ENCODE data around the gene ARHGEF4.
"Not testable (repeated sequence)": the region's sequence is repeated elsewhere in the genome, so short reads cannot be mapped to it uniquely, and the experiment has no call there.

Gene ARHGEF4

GRCh38 chr2:130883496-130883895 is 46.8 kb downstream of the ARHGEF4 start:
- DNase-seq (ENCODE audit: low read depth): no peak

DNA sequence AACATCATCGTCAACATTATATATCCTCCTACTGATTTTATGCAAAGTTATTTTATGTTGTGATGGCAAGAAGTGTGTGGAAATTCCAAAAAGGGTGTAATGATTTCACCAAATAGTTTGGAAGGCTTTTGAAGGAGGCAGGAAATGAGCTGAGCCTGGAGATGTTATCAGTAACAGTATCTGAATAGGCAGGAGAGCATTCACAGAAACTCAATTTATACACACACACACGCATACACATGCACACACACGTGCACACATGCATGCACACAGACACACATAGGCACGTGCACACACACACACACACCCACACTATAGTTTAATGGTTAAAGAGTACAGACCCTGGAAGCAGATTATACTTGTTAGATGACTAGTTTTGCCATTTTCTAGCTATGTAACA is 47.3 kb downstream of the ARHGEF4 start:
- no peak for DNase-seq (ENCODE audit: low read depth)

DNA sequence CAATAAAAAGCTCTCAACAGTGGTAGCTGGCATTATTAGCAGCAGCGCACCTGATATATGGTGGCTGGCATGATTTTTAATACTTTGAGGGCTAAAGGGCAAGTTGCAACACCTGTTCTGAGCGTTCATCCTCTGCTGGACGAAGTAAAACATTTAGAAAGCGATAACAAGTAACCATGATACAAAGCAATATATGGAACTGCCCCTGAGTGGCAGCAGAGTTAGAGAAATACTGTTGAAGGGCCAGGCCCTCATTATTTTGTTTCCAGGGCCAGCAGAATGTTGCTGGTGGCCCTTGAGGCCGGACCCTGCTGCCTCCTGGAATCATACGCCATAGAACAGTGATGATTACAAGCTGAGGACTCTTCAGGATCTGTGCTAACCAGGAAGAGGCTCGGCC is 47.8 kb downstream of the ARHGEF4 start:
- DNase-seq (ENCODE audit: low read depth): no peak

DNA sequence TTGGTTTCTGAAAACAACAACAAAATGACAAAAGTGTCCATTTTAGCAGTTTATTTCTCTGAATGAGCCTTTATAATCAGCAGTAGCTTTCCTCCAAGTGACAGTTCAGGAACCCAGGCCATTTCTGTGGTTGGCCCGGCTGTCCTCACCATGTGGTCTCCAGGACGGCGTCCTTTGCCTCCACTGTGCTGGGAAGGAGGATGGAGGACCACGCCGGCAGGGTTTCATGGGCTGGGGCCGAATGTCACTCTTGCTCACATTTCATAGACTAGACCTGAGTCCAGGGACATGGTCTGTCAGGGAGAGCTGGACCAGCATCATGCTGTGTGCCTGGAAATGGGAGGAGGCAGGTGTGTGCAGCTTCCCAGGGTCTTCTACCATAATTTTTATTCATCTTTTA is 50.9 kb downstream of the ARHGEF4 start:
- no peak for DNase-seq (ENCODE audit: low read depth)

DNA sequence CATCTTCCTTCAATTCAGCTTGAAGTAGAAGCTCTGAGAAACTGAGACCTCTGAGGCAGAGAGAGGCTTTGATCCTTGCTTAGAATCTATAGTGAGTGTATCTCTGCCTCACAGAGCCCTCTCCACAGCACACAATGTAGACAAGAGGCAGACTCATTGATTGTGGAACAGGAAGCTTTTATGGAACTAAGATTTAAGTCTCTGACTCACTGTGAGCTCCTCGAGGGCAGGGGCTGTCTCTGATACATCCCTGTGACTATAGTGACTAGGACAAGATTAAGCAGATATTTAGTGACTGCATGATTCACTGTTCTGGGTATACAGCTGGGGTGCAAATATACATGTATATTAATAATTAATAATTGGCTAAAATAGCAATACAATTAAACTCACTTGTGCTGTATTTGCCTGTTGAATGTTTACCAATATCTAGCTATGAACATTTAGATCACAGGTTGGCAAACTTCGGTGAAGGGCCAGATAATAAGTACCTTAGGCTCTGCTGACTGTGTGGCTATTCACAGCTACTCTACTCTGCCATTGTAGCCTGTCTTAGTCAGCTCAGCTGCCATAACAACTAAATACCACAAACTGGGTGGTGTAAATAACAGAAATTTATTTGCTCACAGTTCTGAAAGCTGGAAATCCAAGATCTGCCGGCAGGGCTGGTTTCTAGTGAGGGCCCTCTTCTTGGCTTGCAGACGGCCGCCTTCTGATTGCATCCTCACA is 54.4 kb downstream of the ARHGEF4 start:
- no peak for DNase-seq (ENCODE audit: low read depth)

DNA sequence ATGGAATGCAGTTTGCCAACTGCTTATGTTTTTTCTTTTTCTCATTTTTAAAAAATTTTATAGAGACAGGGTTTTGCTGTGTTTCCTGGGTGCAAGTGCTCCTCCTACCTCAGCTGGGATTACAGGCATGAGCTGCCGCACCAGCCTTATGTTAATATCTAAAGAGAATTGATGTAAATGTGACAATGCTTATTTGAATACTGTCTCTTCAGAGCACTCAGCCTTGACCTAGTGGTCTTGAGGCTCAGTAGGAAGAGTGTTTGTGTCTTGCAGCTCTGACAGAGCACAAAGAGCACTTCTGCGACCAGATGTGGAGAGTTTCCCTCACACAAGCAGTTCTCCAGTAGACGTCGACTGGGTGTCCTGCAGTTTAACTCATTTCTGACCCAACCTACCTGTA is 55.3 kb downstream of the ARHGEF4 start:
- no peak for DNase-seq (ENCODE audit: low read depth)

DNA sequence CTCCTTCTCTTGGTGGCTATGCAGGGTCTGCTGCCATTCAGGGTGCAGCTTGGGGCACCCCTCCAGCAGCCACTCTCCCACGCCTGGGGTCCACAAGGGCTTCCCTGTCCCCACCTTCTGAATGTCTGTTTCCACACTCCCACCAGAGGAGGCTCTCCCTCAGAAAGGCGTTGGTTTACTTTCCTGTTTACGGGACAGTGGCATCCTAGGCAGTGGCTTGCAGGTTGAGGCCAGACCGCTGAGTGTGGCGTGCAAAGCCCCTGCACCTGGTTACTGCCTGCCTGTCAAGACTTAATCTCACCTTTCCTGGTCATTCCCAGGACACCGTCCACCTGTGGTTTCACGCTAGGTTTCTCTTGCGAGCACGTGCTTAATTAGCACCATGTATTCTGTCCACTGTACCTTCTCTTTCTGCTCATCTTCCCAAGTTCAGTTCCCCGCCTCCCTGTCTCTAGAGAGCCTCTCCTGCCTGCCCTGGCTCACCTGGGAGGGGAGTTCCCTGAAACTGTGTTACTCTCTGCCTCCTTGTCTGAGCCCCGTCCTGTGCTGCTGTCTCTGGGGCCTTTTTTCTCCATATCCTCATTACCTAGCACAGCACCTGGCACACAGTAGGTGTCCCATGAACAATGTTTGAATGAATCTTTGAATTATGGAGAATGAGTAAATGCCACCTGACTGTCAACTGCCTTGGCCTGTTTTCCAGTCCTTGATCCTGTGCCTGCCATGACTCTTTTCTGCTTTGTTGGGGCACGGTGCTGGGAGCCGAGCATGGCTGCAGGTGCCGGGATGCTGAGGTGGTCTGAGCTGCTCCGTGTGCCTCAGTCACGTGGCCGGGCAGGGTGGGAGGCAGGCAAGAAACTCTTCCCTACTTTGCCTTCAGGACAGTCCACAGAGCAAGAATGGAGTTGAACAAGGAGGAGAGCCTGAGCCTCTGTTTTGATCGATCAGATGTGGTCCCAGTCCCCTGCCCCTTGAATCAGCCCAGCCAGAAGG is 56.4 kb downstream of the ARHGEF4 start:
- DNase-seq (ENCODE audit: low read depth): no peak

DNA sequence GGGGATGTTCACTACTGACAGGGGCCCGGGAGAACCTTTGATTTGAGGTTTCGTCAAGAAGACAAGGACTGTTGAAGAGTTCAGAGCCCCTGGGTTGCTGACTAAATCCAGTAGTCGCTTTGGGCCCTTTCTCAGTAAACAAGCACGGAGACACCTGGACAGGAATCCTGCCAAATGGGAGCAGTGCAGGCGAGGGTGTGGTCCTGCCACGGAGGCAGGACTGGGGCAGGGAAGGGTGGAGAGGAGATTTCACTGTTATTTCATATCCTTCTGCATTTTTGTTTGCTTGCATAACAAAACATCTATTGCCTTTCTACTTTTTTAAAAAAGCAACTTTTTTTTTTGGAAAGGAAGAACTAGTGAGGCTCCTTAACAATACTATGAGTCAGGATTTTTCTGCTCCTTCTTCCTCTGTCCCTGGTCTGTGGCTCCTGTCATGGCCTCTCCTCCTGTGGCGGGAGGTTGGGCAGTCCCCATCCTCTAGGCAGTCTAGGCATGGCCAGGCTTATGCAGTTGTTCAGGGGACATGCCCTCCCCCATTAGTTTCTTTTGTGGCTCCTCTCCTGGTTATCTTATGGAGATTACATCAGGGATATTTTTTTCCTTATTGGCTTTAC is 57.7 kb downstream of the ARHGEF4 start:
- DNase-seq (ENCODE audit: low read depth): no peak

- DNase-seq (ENCODE audit: low read depth): no peak
Measured at GRCh38 chr2:130896813-130897212, 60.1 kb downstream of the ARHGEF4 start.

DNA sequence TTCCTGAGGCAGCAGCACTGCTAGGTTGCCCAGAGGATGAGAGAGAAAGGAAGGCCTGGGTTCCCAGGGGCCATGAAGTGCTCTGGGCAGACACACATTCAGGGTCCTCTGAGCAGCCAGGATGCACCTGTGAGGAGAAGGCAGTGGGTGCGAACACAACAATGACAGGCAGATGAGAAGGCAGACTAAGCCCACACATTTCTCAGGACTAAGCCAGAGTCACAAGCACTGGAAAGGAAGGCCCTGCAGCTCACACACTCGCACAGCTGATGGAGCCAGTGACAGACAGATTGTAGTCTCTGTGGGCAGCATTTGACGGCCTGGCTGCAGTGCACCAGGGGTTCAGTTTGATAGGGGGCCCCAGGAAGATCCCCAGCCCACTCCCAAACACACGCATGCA is 61.8 kb downstream of the ARHGEF4 start:
- no peak for DNase-seq (ENCODE audit: low read depth)

DNA sequence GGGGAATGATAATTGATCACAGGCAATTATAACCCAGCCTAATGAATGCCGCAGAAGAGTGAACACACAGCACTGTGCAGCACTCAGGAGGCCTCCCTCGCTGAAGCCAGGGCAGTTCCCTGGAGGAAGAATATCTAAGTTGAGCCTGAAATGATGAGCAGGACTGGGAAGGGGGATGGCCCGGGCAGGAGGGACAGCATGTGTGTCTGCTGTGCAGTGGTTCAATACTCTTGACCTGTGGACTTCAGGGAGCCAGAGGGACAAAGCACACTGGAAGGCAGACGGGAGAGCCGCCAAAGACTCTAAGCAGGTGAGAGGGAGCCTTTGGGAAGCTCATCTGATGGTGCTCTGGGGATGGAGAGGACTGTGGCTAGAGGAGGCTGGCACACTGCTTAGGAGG is 62.6 kb downstream of the ARHGEF4 start:
- no peak for DNase-seq (ENCODE audit: low read depth)

- no peak for DNase-seq (ENCODE audit: low read depth)
Measured at GRCh38 chr2:130901061-130901460, 64.3 kb downstream of the ARHGEF4 start.

DNA sequence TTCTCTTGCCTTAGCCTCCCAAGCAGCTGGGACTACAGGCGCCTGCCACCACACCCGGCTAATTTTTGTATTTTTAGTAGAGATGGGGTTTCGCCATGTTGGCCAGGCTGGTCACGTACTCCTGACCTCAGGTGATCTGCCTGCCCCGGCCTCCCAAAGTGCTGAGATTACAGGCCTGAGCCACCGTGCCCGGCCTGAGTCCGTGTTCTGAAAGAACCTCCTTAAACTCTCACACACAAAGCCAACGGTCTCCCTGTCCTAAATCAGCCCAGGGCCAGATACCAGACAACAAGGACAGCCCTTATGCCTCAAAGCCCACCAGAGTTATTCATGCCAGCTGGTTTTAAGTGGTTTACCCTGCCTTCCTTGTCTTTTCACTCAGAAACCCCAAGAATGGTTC is 64.9 kb downstream of the ARHGEF4 start:
- DNase-seq (ENCODE audit: low read depth): not testable (repeated sequence)

GRCh38 chr2:130908832-130909231 is 72.1 kb downstream of the ARHGEF4 start:
- DNase-seq (ENCODE audit: low read depth): no peak

DNA sequence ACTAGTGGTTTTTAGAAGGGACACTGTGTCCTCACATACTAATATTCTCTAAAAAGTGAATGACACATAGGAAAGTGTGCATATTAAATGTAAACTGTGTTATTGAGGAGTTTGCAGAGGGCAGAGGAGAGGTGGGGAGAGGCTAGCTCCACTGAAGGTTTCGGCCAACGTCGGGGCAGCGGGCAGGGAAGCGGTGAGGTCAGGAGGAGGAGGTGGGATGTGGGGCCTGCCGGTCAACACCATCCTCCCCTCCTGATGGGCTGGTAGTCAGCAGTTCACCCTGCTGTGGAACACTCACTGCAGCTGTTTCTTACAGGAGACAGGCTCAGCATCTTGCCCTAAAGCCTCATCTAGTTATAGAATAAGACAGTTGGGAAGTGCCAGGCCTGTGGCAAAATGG is 74.2 kb downstream of the ARHGEF4 start:
- no peak for DNase-seq (ENCODE audit: low read depth)

DNA sequence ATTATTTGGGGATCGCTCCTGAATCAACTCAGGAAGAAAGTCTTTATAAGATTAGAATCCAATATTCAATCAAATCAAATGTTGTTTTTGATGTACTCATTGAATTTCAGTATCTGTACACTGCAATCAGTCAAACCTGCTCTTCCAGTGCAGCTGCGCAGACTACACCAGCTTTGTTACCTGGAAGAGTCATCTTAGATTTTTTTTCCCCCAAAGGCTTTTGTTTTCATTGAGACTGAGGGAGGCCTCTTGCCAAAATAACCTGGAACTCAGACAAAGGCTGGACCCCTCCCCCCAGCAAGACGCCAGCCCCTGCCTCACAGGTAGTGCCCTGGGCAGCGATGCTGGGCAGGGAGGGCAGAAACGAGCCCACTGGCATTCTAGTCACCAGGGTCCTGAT is 74.8 kb downstream of the ARHGEF4 start:
- no peak for DNase-seq (ENCODE audit: low read depth)

DNA sequence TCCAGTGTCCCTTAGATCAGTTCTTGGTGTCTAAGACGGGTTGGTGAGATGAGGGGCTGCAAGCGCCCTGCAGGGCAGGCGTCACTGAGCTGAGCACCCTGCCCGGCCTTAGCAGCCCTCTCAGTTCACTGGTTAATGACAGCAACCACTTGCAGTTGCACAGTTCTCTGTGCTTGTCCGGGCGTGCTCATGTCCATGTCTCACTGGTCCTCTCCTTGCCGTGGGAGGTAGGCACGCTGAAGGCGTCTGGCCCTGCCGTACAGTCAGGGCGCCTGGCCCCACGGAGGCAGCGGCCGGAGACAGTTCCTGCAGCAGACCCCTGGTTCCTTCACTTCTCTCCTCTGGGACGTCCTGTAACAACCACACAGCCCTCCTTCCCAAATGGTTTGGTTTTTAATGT is 75.3 kb downstream of the ARHGEF4 start:
- DNase-seq (ENCODE audit: low read depth): no peak

DNA sequence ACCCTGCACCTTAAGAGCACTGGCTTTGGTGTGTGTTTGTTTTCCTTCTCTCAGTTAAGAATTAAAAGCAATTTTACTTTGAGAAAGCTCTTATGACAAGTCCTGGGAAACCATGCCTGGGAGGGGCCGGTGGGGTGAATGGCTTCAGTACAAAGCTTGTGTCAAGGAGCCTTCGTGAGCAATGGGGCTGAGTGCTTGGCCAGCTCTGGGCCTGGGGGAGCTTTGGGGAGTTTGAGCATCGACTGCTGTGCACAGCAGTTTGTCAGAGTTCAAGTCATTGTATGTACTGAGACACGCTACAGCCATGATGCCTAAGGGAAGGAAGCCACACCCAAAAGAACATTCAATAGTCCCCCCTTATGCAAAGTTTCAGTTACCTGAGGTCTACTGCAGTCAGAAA is 75.8 kb downstream of the ARHGEF4 start:
- no peak for DNase-seq (ENCODE audit: low read depth)

- no peak for DNase-seq (ENCODE audit: low read depth)
Measured at GRCh38 chr2:130913891-130914290, 77.2 kb downstream of the ARHGEF4 start.

DNA sequence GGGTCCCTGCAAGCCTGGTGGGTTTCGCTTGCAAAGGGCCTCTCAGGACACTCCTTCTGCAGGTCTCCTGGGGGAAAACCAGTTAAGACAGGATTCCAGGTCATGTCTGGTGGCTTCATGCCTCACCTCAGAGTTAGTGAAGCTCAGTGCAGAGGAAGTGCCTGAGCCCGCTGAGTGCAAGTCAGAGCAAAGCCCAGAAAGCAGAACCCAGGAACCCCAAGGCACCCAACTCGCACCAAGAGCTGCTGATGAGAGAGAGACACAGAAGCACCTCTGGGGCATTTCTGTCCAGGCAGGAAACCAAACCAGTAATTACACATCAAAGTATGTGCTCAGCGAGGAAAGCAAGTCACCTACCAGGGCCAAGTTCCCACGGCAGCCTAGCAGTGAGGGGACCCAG is 78.4 kb downstream of the ARHGEF4 start:
- DNase-seq (ENCODE audit: low read depth): no peak

- no peak for DNase-seq (ENCODE audit: low read depth)
Measured at GRCh38 chr2:130915595-130916437, 79.1 kb downstream of the ARHGEF4 start.

DNA sequence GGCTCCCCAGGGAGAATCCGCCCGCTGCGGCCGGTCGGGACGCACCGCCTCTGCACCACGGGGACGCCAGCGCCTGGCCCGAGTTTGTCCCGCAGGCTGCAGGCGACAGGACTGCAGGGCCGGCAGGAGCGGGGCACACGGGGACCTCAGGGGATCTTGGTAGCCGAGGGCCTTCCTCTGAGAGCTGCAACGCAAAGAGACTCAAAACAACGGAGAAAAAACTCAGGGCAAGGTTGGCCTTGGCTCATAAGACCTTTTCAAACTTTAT is 79.7 kb downstream of the ARHGEF4 start:
- DNase-seq (ENCODE audit: low read depth): no peak

Measured in amniotic epithelial cell (primary cell).